Neutrophil (primary cell): ENCODE results near the gene C17orf113.
A peak's percentile ranks its signal among the peaks of the same experiment; 100 is the strongest.

Source experiments
- H3K27ac ChIP-seq: fragments of 200-600 bp; sonication (generic); 2 replicates; pipeline ENCODE4 v1.5.1; 2016; ENCODE audit warnings: mild to moderate bottlenecking, moderate library complexity
- H3K27me3 ChIP-seq: fragments of 200-600 bp; sonication (generic); 2 replicates; pipeline ENCODE4 v1.6.0; 2016; ENCODE audit warnings: mild to moderate bottlenecking
- H3K36me3 ChIP-seq: fragments of 200-600 bp; sonication (generic); 2 replicates; pipeline ENCODE4 v1.5.1; 2017
- H3K4me1 ChIP-seq, 2 experiments: fragments of 200-600 bp in 1 of 2; sonication (generic) in 1 of 2; 1 replicate in 1 of 2; 2 replicates in 1 of 2; pipeline versions ENCODE4 v1.5.1 to v1.6.1; 2013 to 2016; ENCODE audit warnings: low read depth in 1 of 2, low read length in 1 of 2, mild to moderate bottlenecking in 1 of 2, moderate library complexity in 1 of 2; ENCODE audit not compliant: control insufficient read depth in 1 of 2, insufficient read depth in 1 of 2
- H3K4me3 ChIP-seq, 2 experiments: fragments of 200-600 bp in 1 of 2; sonication (generic) in 1 of 2; 1 replicate in 1 of 2; 2 replicates in 1 of 2; pipeline ENCODE4 v1.5.1; 2013 to 2016; ENCODE audit warnings: low read depth in 1 of 2, low read length in 1 of 2, mild to moderate bottlenecking in 1 of 2, moderate library complexity in 1 of 2
- H3K9me3 ChIP-seq: fragments of 200-600 bp; sonication (generic); 2 replicates; pipeline ENCODE4 v1.5.1; 2016
- CTCF ChIP-seq: fragments of 200-600 bp; sonication (generic); IDR thresholded peaks from 2 replicates; pipeline ENCODE4 v1.5.1; 2016; ENCODE audit warnings: antibody characterized with exemption

C17orf113 gene

GRCh38 chr17:42067371-42068091 lies 17.1 kb upstream of the C17orf113 start:
- Histone ChIP-seq H3K4me1 (peaks cover 0 to 6% of the 10 kb centered on the region in 2 experiments), H3K4me3 (no peak overlapping the region)

GRCh38 chr17:42065201-42065600 lies 14.8 kb upstream of the C17orf113 start:
- Histone ChIP-seq H3K27ac (no peak overlapping the region), H3K4me3 (no peak overlapping the region), H3K4me1 (no peaks in the 10 kb centered on the region), H3K9me3 (no peaks in the 10 kb centered on the region), H3K36me3 (no peaks in the 10 kb centered on the region), H3K27me3 (peaks cover 14% of the 10 kb centered on the region)
- TF ChIP-seq CTCF, result no peak

More at GRCh38 chr17:42067371-42068091, 17.1 kb upstream of the C17orf113 start:
- H3K27me3 ChIP-seq, result peaks cover 37% of the 10 kb centered on the region
- no peaks in the 10 kb centered on the region for H3K9me3 ChIP-seq
- peak; percentile 92 for TF ChIP-seq CTCF
- no peaks in the 10 kb centered on the region for H3K36me3 ChIP-seq
- no peak overlapping the region for H3K27ac ChIP-seq

GRCh38 chr17:42062681-42063080 lies 12.3 kb upstream of the C17orf113 start:
- Histone ChIP-seq H3K27me3 (peaks cover 13% of the 10 kb centered on the region), H3K4me1 (no peaks in the 10 kb centered on the region), H3K9me3 (no peaks in the 10 kb centered on the region), H3K4me3 (no peak overlapping the region), H3K27ac (no peak overlapping the region), H3K36me3 (no peaks in the 10 kb centered on the region)
- no peak for TF ChIP-seq CTCF

DNA sequence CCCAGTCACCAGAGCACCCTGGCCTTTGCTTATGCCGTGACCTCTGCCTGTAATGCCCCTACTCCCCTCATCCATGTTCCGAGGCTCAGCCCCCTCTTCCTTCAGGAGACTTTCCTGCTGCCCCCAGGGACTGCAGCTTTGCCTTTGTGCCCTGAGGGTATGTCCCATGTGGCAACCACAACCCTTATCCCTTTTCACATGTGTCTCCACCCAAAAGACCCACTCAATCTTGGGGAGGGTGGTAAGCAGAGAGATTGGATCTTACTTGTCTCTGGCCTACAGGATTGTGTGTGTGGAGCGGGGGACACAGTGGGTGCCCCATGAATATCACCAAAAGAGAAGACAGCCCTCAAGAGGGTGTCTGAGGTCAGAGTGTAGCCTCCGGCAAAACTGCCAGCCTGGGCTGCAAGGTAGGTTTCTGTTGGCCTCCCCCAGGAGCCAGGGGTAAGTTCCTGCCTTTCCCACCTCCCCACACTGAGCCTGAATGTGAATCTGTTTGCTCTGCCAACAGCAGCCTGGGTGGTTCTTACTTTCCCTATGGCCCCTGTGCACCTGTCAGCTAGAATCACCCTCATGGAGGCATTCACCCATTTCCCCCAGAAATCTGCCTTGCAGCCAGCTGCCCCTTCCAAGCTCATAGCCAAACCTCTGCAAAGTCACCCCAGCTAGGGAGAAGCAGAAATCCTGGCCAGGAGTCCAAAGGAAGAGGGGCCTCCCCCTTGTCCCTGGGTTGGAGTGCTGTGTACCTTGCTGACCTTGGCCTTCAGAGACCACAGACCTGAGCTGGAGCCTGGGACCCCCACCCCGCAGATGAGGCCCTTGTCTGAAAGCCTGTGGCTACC lies 11.5 kb upstream of the C17orf113 start:
- TF ChIP-seq CTCF, result no peak
- no peaks in the 10 kb centered on the region for H3K9me3 ChIP-seq
- H3K4me1 ChIP-seq, result no peaks in the 10 kb centered on the region
- no peaks in the 10 kb centered on the region for H3K36me3 ChIP-seq
- H3K27ac ChIP-seq, result no peak overlapping the region
- H3K4me3 ChIP-seq, result no peak overlapping the region
- peaks cover 13% of the 10 kb centered on the region for H3K27me3 ChIP-seq

- TF ChIP-seq CTCF, result no peak
Measured at GRCh38 chr17:42060231-42060630, 9.8 kb upstream of the C17orf113 start.

More at GRCh38 chr17:42060231-42060630, 9.8 kb upstream of the C17orf113 start:
- Histone ChIP-seq H3K27me3 (peaks cover 17% of the 10 kb centered on the region), H3K36me3 (no peaks in the 10 kb centered on the region), H3K9me3 (no peaks in the 10 kb centered on the region), H3K27ac (no peak overlapping the region), H3K4me1 (no peaks in the 10 kb centered on the region), H3K4me3 (no peak overlapping the region)
